Measurements from ENCODE around the gene ZNF445.
"Not testable (repeated sequence)": the region's sequence is repeated elsewhere in the genome, so short reads cannot be mapped to it uniquely, and the experiment has no call there.

The ZNF445 gene

DNA sequence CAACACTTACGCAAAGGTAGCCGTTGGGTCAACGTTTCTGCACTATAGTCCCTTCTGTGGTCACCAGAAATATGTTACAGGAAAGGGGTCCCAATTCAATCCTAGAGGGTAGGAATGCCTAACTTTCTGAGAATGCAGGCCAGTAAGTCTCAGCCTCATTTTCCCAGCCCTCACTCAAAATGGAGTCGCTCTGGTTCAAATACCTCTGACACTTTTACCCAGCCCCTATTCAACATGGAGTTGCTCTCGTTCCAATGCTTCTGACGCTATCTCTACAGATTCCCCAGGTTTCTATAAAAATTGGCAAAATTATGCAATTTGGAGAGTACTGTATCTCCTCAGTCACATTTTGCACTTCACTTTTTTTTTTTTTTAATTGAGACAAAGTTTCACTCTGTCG is 39.7 kb downstream of the ZNF445 start:
- in situ Hi-C loops (cut with HindIII; ENCODE audit: low sequenced_read_pairs): no loop called here

DNA sequence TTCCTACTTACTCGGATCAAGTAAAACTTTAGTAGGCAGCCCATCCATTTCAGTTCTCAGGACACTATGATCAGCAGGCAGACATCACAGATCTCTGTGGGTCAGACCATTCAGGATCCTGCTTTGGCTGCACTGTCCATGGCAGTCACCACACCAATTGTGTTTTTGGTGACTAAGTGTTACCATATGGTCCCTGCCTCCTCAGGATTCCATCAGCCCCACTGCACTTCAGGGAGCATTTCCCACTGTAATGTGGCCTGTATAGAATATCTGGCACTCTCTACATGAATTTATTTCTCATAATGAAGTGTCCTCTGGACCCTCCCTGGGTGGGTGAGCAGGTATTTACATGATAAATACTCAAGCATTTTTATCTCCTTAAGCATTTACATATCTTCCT is 41.3 kb downstream of the ZNF445 start:
- in situ Hi-C loops (cut with HindIII; ENCODE audit: low sequenced_read_pairs): no loop called here

GRCh38 chr3:44434834-44435510 is 42.5 kb downstream of the ZNF445 start:
- in situ Hi-C loops (cut with HindIII; ENCODE audit: low sequenced_read_pairs): no loop called here

- in situ Hi-C loops (cut with HindIII; ENCODE audit: low sequenced_read_pairs): no loop called here
These were observed 47.0 kb downstream of the ZNF445 start for GRCh38 chr3:44430466-44430865.

- in situ Hi-C loops (cut with HindIII; ENCODE audit: low sequenced_read_pairs): no loop called here
These were observed 48.0 kb downstream of the ZNF445 start for GRCh38 chr3:44429459-44429858.

DNA sequence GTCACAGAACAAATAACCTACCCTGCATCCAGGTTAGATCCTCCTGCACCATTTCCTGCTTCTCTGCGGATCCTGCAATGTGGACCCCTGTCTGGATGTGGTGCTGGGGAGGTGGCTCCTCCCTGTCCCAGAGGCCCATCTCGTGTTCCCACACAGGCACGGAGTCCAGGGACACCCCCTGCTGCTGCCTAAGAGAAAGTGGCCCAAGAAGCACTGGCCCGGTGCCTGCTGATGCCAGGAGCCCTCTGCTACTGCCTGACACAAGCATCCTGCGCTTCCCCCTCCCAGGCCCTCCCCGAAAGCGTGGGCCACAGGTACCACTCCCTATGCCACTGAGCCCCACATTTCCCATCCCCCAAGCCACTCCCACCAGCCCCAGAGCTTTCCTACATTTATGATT is 48.6 kb downstream of the ZNF445 start:
- in situ Hi-C loops (cut with HindIII; ENCODE audit: low sequenced_read_pairs): no loop called here

DNA sequence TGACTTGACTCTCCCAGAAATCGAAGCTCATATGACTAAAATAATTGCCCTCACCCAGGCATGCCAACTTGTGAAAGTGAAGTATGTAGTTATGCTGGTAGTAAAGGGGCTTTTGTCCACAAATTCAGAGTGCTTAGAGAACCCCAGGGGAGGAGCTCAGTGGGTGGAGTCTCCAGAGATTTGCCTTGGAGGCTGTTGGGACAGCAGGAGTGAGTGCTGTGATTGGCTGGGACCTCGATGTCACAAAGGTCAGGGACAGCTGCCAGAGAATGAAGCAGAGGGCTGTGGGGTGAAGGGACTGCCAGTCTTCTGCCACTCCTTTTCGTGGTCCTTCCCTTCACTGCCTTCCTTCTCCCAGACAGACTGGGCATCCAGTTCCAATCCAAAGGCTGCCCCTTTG is 49.8 kb downstream of the ZNF445 start:
- in situ Hi-C loops (cut with HindIII; ENCODE audit: low sequenced_read_pairs): no loop called here

- in situ Hi-C loops (cut with HindIII; ENCODE audit: low sequenced_read_pairs): no loop called here
These were observed 52.7 kb downstream of the ZNF445 start for GRCh38 chr3:44424758-44425157.

DNA sequence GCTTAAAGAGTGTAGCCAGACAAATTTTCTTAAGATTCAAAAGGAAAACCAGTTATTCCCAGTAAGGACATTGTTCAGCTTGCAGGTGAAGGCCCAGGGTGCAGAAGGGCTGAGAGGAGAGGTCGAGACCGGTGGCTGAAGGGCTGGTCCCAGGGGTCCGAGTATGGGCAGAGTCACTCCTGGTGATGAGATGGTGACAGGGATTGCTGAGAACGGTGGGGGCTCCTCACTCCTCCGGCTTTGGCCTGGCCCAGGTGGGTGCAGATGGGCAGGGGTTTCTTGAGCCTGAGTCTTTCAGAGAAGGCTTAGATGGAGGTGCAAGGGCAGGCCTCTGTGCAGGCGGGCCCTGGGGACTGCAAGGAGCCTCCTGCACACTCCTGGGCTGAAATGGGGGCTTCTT is 56.2 kb downstream of the ZNF445 start:
- in situ Hi-C loops (cut with HindIII; ENCODE audit: low sequenced_read_pairs): no loop called here

- in situ Hi-C loops (cut with HindIII; ENCODE audit: low sequenced_read_pairs): no loop called here
These were observed 56.8 kb downstream of the ZNF445 start for GRCh38 chr3:44420676-44421075.

GRCh38 chr3:44419923-44420650 is 57.4 kb downstream of the ZNF445 start:
- in situ Hi-C loops (cut with HindIII; ENCODE audit: low sequenced_read_pairs): no loop called here

GRCh38 chr3:44419116-44419922 is 58.2 kb downstream of the ZNF445 start:
- in situ Hi-C loops (cut with HindIII; ENCODE audit: low sequenced_read_pairs): no loop called here

DNA sequence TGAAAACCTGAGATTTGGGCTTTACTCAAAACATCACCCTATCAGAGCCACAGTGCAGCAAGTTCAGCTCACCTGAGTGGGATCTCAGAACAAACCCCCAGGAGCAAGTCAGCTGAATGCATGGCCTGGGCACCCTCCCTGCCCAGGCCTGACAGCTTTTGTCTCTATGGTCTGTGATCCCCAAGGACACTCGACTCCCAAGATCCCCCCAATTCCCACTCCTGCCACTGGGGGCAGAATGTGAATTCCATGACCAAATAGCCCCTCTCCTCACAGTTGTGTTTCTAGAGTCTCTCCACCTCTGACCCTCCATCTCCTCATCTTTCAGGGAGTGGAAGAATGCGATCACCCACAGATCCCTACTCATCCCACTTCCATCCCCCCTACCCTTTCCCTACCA is 58.9 kb downstream of the ZNF445 start:
- in situ Hi-C loops (cut with HindIII; ENCODE audit: low sequenced_read_pairs): no loop called here

DNA sequence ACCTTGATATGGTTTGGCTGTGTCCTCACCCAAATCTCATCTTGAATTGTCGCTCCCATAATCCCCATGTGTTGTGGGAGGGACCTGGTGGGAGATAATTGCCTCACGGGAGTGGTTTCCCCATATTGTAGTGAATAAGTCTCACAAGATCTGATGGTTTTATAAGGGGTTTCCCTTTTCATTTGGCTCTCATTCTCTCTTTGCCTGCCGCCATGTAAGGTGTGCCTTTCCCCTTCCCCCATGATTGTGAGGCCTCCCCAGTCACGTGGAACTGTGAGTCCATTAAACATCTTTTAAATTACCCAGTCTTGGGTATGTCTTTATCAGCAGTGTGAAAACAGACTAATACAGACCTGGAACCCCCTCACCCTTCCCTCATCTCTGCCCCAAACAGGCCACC is 59.4 kb downstream of the ZNF445 start:
- in situ Hi-C loops (cut with HindIII; ENCODE audit: low sequenced_read_pairs): not testable (repeated sequence)

DNA sequence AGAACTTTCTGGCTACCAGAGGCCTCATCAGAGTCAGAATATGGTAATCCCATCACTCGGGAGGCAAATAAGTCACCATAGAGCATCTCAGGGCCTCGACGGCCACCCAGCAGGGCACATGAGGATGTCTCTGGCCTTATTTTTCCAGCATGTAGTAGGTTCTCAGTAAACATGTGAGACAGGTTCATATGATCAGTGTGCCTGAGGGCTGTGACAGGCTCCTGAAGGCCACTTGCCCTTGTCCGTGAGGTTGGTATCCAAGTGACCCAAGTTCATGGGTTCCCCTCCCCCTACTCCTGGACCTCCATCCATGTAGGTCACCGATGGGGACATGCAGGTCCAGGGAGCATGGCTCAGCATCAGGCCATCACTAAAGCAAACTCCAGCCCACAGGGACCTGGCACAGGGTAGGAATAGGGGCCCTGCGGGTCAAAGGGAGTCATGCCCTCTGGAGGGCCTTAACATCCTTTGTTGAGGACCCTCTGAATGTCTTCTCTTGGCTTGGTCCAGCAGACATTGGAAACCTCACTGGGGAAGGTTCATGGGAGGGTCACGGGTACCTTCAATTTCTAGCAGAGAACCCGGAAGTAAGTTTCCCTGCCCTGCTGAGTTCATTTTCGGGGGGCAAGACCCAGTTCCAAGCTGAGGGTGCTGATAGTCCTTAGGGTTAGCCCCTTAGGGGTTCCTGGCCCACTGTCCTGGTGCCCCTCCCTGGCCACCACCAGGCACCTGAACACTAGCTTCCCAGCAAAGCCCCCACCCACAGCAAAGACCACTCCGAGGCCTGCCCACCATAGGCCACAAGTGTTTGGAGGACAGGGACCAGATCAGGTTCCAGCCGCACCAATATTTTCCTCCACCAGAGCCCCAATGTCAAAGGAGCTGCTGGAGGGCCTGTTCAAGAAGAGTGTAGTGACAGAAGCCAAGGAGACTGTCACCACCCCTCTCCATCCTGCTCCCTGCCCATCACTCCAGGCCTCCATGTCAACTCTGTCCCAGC is 61.1 kb downstream of the ZNF445 start:
- in situ Hi-C loops (cut with HindIII; ENCODE audit: low sequenced_read_pairs): no loop called here

GRCh38 chr3:44415421-44415820 is 62.0 kb downstream of the ZNF445 start:
- in situ Hi-C loops (cut with HindIII; ENCODE audit: low sequenced_read_pairs): no loop called here

- in situ Hi-C loops (cut with HindIII; ENCODE audit: low sequenced_read_pairs): no loop called here
These were observed 62.9 kb downstream of the ZNF445 start for GRCh38 chr3:44414517-44415090.

DNA sequence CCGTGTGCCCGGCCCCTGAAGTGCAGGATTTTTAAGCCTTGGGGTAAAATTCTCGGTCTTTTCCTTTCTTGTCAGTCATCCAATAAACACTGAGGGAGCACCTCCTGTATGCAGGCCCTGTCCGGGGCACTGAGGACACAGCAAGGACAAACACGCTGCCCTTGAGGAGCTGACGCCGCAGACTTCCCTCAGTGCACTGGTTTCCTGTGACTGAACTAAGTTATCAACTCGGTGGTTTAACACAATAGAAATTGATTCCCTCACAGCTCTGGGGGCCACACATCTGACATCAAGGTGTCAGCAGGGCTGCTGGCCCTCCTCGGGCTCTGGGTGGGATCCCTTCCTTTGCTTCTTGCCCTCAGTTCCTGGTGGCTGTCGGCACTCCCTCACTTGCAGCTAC is 65.1 kb downstream of the ZNF445 start:
- in situ Hi-C loops (cut with HindIII; ENCODE audit: low sequenced_read_pairs): no loop called here

GRCh38 chr3:44411031-44411645 is 66.3 kb downstream of the ZNF445 start:
- in situ Hi-C loops (cut with HindIII; ENCODE audit: low sequenced_read_pairs): no loop called here
